Measurements from ENCODE around the gene KDM5B. TPM values are rescaled to one million over a fixed set of nuclear protein-coding genes. Genes with fewer than 3 reads are reported as not detected.

Gene KDM5B
- total and polyA plus RNA-seq, 9 of the 15 experiments (the other 6 are each of a cell fraction or from before 2014, with no cell fraction given) = 15.4 to 90.6 (median 57.1) TPM

DNA sequence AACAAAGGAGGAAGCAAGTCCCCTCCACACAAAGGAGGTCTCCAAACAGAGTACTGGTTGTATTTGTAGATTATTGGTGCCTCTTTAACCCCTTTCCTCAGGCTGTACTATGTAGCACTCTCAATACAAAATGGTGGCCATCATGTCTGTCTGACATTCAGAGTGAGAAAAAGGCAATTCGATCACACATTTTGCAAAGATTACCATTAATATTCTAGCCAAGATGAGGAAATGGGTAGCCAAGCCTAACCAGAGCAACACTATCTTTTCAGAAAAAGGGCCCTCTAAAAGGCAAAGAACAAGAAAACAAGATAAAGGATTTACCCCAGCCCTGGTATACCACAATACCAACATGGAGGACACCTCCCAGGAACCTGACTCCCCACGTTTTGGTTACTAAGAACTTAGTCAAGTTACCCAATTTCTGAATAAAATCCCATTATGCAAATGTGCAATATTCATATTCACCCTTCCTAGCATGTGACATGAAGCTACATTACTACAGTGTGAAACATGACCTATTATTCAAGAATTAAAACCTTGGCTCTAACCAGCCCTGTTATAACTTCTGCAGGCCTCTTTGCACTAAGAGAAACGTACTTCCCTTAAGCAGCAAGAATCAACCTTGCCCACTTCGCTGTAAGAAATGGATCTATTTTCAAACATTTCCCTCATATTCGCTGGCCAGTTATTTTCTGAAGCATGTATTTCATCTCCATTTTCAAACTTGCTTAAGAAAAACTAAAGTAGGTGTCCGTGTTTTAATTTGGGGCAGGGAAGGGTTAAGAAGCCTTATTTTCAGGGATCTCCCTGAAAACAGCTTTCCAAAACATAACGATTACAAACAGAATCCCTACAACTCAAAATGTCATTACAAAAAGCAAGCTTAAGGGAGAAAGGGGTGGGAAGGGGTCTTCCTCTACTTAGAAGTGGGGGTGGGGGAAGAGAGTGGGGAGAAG lies 2.1 kb downstream of the KDM5B start (continued):
- TF ChIP-seq HMG20A (CRISPR knock-in tag; conservative IDR thresholded peaks at IDR 0.05) (0 out of 2 replicates have a peak, but pooled peaks have one; percentile 49), CTBP1 (IDR thresholded peaks at IDR 0.05; ENCODE audit: borderline replicate concordance) (no peak), ZNF764 (CRISPR knock-in tag; IDR thresholded peaks at IDR 0.05; ENCODE audit: low read depth) (peak; percentile 56; the same call in 1 of the 2 replicates), SP1 (CRISPR knock-in tag; IDR thresholded peaks at IDR 0.05) (no peak), ETV5 (CRISPR knock-in tag; IDR thresholded peaks at IDR 0.05; ENCODE audit: low read depth) (peak; percentile 37; the same call in 1 of the 2 replicates), MCM7 (IDR thresholded peaks at IDR 0.05) (no peak), SRF (CRISPR knock-in tag; IDR thresholded peaks at IDR 0.05) (0 out of 4 replicates have a peak, but pooled peaks of 1 of the 2 experiments have one; percentile 20), HLTF (IDR thresholded peaks at IDR 0.05) (no peak), ZNF232 (CRISPR knock-in tag; IDR thresholded peaks at IDR 0.05) (no peak), PTTG1 (tag; IDR thresholded peaks at IDR 0.05; ENCODE audit: low read depth) (peak; percentile 79), C11orf30 (IDR thresholded peaks at IDR 0.05; ENCODE audit: low read depth) (no peak), ELF2 (CRISPR knock-in tag; IDR thresholded peaks at IDR 0.05) (no peak), EHMT2 (IDR thresholded peaks at IDR 0.05) (peak; percentile 78), PRMT5 (CRISPR knock-in tag; IDR thresholded peaks at IDR 0.05) (no peak)
- TF ChIP-seq, protein P1, sequence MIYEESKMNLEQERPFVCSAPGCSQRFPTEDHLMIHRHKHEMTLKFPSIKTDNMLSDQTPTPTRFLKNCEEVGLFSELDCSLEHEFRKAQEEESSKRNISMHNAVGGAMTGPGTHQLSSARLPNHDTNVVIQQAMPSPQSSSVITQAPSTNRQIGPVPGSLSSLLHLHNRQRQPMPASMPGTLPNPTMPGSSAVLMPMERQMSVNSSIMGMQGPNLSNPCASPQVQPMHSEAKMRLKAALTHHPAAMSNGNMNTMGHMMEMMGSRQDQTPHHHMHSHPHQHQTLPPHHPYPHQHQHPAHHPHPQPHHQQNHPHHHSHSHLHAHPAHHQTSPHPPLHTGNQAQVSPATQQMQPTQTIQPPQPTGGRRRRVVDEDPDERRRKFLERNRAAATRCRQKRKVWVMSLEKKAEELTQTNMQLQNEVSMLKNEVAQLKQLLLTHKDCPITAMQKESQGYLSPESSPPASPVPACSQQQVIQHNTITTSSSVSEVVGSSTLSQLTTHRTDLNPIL (CRISPR knock-in tag; IDR thresholded peaks at IDR 0.05) = peak; percentile 75
- TF ChIP-seq, protein P2, sequence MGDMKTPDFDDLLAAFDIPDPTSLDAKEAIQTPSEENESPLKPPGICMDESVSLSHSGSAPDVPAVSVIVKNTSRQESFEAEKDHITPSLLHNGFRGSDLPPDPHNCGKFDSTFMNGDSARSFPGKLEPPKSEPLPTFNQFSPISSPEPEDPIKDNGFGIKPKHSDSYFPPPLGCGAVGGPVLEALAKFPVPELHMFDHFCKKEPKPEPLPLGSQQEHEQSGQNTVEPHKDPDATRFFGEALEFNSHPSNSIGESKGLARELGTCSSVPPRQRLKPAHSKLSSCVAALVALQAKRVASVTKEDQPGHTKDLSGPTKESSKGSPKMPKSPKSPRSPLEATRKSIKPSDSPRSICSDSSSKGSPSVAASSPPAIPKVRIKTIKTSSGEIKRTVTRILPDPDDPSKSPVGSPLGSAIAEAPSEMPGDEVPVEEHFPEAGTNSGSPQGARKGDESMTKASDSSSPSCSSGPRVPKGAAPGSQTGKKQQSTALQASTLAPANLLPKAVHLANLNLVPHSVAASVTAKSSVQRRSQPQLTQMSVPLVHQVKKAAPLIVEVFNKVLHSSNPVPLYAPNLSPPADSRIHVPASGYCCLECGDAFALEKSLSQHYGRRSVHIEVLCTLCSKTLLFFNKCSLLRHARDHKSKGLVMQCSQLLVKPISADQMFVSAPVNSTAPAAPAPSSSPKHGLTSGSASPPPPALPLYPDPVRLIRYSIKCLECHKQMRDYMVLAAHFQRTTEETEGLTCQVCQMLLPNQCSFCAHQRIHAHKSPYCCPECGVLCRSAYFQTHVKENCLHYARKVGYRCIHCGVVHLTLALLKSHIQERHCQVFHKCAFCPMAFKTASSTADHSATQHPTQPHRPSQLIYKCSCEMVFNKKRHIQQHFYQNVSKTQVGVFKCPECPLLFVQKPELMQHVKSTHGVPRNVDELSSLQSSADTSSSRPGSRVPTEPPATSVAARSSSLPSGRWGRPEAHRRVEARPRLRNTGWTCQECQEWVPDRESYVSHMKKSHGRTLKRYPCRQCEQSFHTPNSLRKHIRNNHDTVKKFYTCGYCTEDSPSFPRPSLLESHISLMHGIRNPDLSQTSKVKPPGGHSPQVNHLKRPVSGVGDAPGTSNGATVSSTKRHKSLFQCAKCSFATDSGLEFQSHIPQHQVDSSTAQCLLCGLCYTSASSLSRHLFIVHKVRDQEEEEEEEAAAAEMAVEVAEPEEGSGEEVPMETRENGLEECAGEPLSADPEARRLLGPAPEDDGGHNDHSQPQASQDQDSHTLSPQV (IDR thresholded peaks at IDR 0.05) = peak; percentile 99
- TF ChIP-seq, protein P3, sequence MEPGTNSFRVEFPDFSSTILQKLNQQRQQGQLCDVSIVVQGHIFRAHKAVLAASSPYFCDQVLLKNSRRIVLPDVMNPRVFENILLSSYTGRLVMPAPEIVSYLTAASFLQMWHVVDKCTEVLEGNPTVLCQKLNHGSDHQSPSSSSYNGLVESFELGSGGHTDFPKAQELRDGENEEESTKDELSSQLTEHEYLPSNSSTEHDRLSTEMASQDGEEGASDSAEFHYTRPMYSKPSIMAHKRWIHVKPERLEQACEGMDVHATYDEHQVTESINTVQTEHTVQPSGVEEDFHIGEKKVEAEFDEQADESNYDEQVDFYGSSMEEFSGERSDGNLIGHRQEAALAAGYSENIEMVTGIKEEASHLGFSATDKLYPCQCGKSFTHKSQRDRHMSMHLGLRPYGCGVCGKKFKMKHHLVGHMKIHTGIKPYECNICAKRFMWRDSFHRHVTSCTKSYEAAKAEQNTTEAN (CRISPR knock-in tag; IDR thresholded peaks at IDR 0.05) = no peak
- TF ChIP-seq, protein P4, sequence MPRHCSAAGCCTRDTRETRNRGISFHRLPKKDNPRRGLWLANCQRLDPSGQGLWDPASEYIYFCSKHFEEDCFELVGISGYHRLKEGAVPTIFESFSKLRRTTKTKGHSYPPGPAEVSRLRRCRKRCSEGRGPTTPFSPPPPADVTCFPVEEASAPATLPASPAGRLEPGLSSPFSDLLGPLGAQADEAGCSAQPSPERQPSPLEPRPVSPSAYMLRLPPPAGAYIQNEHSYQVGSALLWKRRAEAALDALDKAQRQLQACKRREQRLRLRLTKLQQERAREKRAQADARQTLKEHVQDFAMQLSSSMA (CRISPR knock-in tag; IDR thresholded peaks at IDR 0.05) = no peak

Data from K562 (cell line).